GM13976 (cell line): ENCODE data around the gene KLF2.

ENCODE experiments used
- DNase-seq: peaks from one replicate; pipeline ENCODE4 v3.0.0; 2012; ENCODE audit warnings: low spot score
- in situ Hi-C: fragments of 300-500 bp; cut with MboI; formaldehyde crosslinking; loops from one replicate; pipeline ENCODE4 v1.12.0; 2022; ENCODE audit warnings: low sequenced_read_pairs, mixed read lengths, inconsistent platforms; ENCODE audit not compliant: unreplicated experiment
- TF ChIP-seq, protein P1 (sequence below): IDR thresholded peaks from 2 replicates; pipeline ENCODE4 v1.5.1; 2012; ENCODE audit warnings: borderline replicate concordance, mild to moderate bottlenecking; ENCODE audit not compliant: insufficient read depth; ENCODE audit errors: extremely low read depth, missing control alignments, control extremely low read depth

The KLF2 gene

DNA sequence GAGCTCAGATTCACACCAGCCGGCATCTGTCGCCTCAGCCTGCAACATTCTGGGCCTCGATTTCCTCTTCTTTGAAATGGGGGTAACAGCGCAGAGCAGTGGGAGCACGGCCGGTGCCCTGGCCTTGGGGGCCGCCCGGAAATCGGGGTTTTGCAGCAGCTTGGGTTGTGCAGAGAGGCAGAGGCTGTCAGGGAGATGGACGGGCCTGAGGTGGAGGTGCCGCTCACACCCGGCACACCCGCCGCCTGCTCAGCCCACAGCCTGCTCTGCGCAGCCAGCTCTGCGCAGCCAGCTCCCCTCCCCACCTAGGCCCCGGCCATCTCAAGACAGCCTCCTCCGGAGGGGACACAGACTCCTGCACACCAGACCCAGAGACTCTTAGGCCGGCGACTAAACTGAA is 10.6 kb downstream of the KLF2 start:
- DNase-seq = no peak
- TF ChIP-seq, protein P1, sequence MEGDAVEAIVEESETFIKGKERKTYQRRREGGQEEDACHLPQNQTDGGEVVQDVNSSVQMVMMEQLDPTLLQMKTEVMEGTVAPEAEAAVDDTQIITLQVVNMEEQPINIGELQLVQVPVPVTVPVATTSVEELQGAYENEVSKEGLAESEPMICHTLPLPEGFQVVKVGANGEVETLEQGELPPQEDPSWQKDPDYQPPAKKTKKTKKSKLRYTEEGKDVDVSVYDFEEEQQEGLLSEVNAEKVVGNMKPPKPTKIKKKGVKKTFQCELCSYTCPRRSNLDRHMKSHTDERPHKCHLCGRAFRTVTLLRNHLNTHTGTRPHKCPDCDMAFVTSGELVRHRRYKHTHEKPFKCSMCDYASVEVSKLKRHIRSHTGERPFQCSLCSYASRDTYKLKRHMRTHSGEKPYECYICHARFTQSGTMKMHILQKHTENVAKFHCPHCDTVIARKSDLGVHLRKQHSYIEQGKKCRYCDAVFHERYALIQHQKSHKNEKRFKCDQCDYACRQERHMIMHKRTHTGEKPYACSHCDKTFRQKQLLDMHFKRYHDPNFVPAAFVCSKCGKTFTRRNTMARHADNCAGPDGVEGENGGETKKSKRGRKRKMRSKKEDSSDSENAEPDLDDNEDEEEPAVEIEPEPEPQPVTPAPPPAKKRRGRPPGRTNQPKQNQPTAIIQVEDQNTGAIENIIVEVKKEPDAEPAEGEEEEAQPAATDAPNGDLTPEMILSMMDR = no peak
- in situ Hi-C loops = no loop called here

DNA sequence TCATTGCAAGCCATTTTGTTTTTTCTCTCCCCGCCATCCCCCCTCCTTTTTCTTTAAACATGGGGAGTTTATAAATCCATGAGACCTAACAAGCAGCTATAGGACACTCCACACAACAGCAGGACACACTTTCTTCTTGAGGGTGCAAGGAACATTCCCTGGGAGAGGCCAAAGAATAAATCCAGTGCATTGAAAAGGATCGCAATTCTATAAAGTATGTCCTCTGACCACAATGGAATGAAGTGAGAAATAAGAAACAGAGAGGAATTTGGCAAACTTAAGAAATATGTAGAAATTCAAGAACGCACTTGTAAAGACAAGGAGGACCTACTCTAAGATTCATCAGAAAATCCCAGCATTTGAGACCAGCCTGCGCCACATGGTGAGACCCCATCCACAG is 11.9 kb downstream of the KLF2 start:
- DNase-seq = no peak
- in situ Hi-C loops = no loop called here
- TF ChIP-seq, protein P1 = no peak

DNA sequence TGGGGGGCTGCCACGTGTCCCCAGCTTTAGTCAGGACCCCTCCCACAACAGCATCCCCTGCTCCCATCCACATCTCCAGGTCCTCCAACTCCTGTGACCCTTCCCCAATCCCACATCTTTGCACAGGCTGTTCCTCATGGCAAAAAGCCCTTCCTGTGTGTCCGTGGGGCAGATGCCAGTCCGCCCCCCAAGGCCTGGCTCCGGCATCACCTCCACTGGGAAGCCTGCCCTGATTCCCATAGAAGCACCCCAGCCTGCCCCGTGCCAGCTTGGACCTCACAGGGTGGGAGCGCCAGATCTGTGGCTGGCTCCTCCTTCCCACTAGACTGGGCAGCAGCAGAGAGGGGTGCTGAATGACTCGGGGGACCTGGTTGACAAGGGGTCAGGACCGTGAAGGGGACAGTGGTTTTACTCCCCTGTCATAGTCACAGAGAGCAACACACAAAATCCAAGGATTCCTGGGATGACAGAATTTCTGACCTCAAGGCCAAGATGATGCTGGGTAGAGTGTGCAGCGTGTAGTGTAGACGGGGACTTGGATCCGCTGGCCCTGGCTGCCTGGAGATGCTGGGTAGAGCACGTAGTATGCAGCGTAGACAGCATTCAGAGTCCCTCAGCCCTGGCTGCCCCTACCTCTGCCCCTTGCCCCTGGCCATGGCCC is 13.3 kb downstream of the KLF2 start:
- in situ Hi-C loops = no loop called here
- DNase-seq = peak; percentile 32
- TF ChIP-seq, protein P1 = no peak

DNA sequence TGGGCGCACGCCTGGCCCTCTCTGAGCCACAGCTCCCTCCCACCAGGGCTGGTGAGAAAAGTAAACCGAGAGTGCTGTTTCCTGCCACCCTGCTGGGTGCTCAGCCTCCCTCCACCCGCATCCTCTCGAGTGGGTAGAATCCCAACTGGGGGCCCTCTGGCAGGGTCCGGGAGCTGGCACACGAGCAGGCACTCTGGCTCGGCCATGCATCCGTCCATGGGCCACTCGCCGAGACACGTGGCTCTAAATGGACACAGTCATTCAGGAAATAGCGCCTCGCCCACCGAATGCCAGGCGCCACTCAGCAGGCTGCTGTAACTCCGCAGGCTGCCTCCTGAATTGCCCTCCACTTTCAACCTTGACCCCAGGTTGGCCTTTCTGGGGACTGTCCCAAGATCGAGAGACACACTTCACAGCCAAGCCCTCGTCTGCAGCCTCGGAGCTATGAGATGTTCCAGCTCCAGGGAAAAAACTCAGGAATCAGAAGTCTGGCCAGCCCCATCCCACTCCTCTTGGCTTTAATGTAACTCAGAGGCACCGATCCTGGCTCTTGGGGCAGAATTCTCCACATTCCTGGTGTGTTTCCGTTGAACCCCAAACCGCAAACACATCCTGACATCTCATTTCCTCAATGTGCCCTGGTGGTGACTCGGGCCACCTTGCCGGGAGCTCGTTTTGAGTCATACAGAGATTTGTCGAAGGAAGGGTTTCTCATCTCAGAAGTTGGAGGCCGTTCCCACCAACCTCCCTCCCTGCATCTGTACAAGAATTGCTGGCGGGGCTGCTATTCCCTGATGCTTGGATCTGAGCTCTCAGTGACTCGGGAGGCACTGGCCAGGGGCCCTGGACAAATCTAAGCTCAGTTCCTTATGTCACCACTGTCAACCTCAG is 14.1 kb downstream of the KLF2 start:
- peak; percentile 72 for DNase-seq
- in situ Hi-C loops = no loop called here
- TF ChIP-seq, protein P1 = no peak

DNA sequence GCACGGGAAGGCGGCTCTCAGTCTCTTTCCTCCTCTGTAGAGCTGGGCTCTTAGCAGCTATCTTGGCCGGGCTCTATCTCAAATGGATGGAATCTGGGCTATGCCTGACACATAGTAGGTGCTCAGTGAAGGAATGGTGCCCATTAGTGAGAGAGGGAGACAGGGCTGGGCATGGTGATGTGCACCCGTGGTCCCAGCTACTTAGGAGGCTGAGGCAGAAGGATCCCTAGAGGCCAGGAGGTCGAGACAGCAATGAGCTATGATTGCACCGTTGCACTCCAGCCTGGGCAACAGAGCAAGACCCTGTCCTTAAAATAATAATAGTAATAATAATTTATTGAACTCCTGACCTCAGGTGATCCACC is 14.7 kb downstream of the KLF2 start:
- in situ Hi-C loops = no loop called here
- TF ChIP-seq, protein P1 = no peak
- DNase-seq = no peak

DNA sequence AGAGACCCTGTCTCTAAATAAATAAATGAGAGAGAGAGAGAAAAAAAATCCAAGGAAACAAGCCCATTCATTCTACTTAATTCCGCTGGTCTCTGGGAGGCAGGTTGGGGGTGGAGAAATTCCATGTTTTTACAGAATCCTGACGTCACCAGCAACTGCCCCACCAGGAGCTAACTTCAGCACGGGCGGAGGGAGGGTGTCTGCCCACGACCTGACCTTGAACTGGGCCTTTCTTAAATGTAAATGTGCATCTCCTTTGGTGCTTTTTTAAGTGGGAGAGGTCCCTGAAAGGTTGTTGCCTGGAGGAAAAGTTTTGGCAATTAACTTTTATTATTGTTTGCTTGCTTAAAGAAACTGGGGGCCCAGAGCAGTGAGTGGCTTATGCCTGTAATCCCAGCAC is 15.5 kb downstream of the KLF2 start:
- TF ChIP-seq, protein P1 = no peak
- in situ Hi-C loops = no loop called here
- DNase-seq = no peak

DNA sequence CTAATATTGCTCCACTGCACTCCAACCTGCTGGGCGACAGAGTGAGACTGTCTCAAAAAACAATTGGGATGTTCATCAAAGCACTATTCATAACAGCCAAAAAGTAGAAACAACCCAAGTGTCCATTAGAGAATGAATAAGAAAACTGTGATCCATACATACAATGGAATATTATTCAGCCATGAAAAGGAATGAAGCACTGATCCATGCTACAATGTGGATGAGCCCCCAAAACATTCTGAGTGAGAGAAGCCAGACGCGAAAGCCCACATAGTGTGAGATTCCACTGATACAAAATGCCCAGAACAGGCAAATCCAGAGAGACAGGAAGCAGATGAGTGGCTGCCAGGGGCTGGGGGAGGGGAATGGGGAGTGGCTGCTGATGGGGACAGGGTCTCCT is 16.0 kb downstream of the KLF2 start:
- no peak for DNase-seq
- in situ Hi-C loops = no loop called here
- TF ChIP-seq, protein P1 = no peak
